ENCODE measurements around the gene MPZL2. TPM values are rescaled to one million over a fixed set of nuclear protein-coding genes. Genes with fewer than 3 reads are reported as not detected.

Gene MPZL2
- total RNA-seq, 1 experiment from 2014 or later: 69.9 TPM

GRCh38 chr11:118227865-118228785, 36.0 kb downstream of the MPZL2 start:
- intact Hi-C loops (cut with micrococcal nuclease; ENCODE audit: unreplicated experiment): no loop called here
- Histone ChIP-seq H3K4me1 (peaks cover under 1% of the 10 kb centered on the region; the same call in 1 of the 2 replicates), H3K36me3 (ENCODE audit: control insufficient read depth, insufficient read depth, low read length) (peaks cover 4% of the 10 kb centered on the region), H3K9me3 (no peaks in the 10 kb centered on the region), H3K27me3 (replicated peaks; ENCODE audit: control insufficient read depth, insufficient read depth, low read length) (no peaks in the 10 kb centered on the region), H3K4me3 (ENCODE audit: low read depth, low read length) (no peak overlapping the region)
- ChIA-PET POLR2A (no interaction called here), CTCF (no interaction called here)
- Mint-ChIP-seq H3K4me1 (ENCODE audit: low read depth, unreplicated experiment) (no peaks in the 10 kb centered on the region), H3K27me3 (ENCODE audit: insufficient read depth, unreplicated experiment) (no peaks in the 10 kb centered on the region), H3K36me3 (ENCODE audit: insufficient read depth, unreplicated experiment) (peaks cover 5% of the 10 kb centered on the region), H3K4me3 (ENCODE audit: unreplicated experiment) (no peak overlapping the region), H3K9me3 (ENCODE audit: unreplicated experiment) (no peaks in the 10 kb centered on the region), H3K27ac (ENCODE audit: unreplicated experiment) (no peak overlapping the region)
- no TSS peak for BruUV-seq (replicated peaks)
- DNase-seq: no peak
- no peak for TF ChIP-seq CTCF (IDR thresholded peaks at IDR 0.05; ENCODE audit: insufficient read depth in 1 of 2, low read depth in 1 of 2, low read length in 1 of 2, severe bottlenecking in 1 of 2, unreplicated experiment in 1 of 2)

GRCh38 chr11:118226781-118227180, 37.3 kb downstream of the MPZL2 start:
- no peak for DNase-seq
- H3K4me3 Mint-ChIP-seq (ENCODE audit: unreplicated experiment): no peak overlapping the region
- TF ChIP-seq CTCF (IDR thresholded peaks at IDR 0.05; ENCODE audit: insufficient read depth in 1 of 2, low read depth in 1 of 2, low read length in 1 of 2, severe bottlenecking in 1 of 2, unreplicated experiment in 1 of 2): no peak
- BruUV-seq (replicated peaks): no TSS peak
- ChIA-PET CTCF (interaction anchor here (0.7 kb wide), 1 partner anchor 75 kb away, joined by 5 read pairs; no protein-coding TSS in a partner anchor), POLR2A (interaction anchor here (0.6 kb wide), 1 partner anchor 22 kb away, joined by 5 read pairs; no protein-coding TSS in a partner anchor)
- H3K36me3 ChIP-seq (ENCODE audit: control insufficient read depth, insufficient read depth, low read length): peaks cover 2% of the 10 kb centered on the region; the same call in 1 of the 2 replicates
- no peak overlapping the region for H3K4me3 ChIP-seq (ENCODE audit: low read depth, low read length)
- H3K4me1 ChIP-seq: no peaks in the 10 kb centered on the region
- no peaks in the 10 kb centered on the region for H3K27me3 ChIP-seq (replicated peaks; ENCODE audit: control insufficient read depth, insufficient read depth, low read length)
- no peaks in the 10 kb centered on the region for H3K27me3 Mint-ChIP-seq (ENCODE audit: insufficient read depth, unreplicated experiment)
- peaks cover 5% of the 10 kb centered on the region for H3K36me3 Mint-ChIP-seq (ENCODE audit: insufficient read depth, unreplicated experiment)
- peaks cover 8% of the 10 kb centered on the region for H3K4me1 Mint-ChIP-seq (ENCODE audit: low read depth, unreplicated experiment)
- intact Hi-C loops (cut with micrococcal nuclease; ENCODE audit: unreplicated experiment): no loop called here
- no peak overlapping the region for H3K27ac Mint-ChIP-seq (ENCODE audit: unreplicated experiment)
- H3K9me3 Mint-ChIP-seq (ENCODE audit: unreplicated experiment): no peaks in the 10 kb centered on the region
- no peaks in the 10 kb centered on the region for H3K9me3 ChIP-seq

GRCh38 chr11:118226296-118226695, 37.8 kb downstream of the MPZL2 start:
- H3K27me3 Mint-ChIP-seq (ENCODE audit: insufficient read depth, unreplicated experiment): no peaks in the 10 kb centered on the region
- H3K4me1 Mint-ChIP-seq (ENCODE audit: low read depth, unreplicated experiment): peaks cover 8% of the 10 kb centered on the region
- CTCF ChIA-PET: no interaction called here
- no peak overlapping the region for H3K27ac Mint-ChIP-seq (ENCODE audit: unreplicated experiment)
- H3K9me3 Mint-ChIP-seq (ENCODE audit: unreplicated experiment): no peaks in the 10 kb centered on the region
- H3K36me3 Mint-ChIP-seq (ENCODE audit: insufficient read depth, unreplicated experiment): peaks cover 5% of the 10 kb centered on the region
- Histone ChIP-seq H3K27me3 (replicated peaks; ENCODE audit: control insufficient read depth, insufficient read depth, low read length) (no peaks in the 10 kb centered on the region), H3K4me1 (no peaks in the 10 kb centered on the region), H3K9me3 (no peaks in the 10 kb centered on the region), H3K36me3 (ENCODE audit: control insufficient read depth, insufficient read depth, low read length) (peaks cover 2% of the 10 kb centered on the region; the same call in 1 of the 2 replicates), H3K4me3 (ENCODE audit: low read depth, low read length) (no peak overlapping the region)
- TF ChIP-seq CTCF (IDR thresholded peaks at IDR 0.05; ENCODE audit: insufficient read depth in 1 of 2, low read depth in 1 of 2, low read length in 1 of 2, severe bottlenecking in 1 of 2, unreplicated experiment in 1 of 2): no peak
- POLR2A ChIA-PET: no interaction called here
- DNase-seq: no peak
- no peak overlapping the region for H3K4me3 Mint-ChIP-seq (ENCODE audit: unreplicated experiment)
- no TSS peak for BruUV-seq (replicated peaks)
- intact Hi-C loops (cut with micrococcal nuclease; ENCODE audit: unreplicated experiment): no loop called here
